ENCODE data around the gene CDC123.
A peak's percentile ranks its signal among the peaks of the same experiment; 100 is the strongest.
"Not testable (repeated sequence)": the region's sequence is repeated elsewhere in the genome, so short reads cannot be mapped to it uniquely, and the experiment has no call there.

Gene CDC123

DNA sequence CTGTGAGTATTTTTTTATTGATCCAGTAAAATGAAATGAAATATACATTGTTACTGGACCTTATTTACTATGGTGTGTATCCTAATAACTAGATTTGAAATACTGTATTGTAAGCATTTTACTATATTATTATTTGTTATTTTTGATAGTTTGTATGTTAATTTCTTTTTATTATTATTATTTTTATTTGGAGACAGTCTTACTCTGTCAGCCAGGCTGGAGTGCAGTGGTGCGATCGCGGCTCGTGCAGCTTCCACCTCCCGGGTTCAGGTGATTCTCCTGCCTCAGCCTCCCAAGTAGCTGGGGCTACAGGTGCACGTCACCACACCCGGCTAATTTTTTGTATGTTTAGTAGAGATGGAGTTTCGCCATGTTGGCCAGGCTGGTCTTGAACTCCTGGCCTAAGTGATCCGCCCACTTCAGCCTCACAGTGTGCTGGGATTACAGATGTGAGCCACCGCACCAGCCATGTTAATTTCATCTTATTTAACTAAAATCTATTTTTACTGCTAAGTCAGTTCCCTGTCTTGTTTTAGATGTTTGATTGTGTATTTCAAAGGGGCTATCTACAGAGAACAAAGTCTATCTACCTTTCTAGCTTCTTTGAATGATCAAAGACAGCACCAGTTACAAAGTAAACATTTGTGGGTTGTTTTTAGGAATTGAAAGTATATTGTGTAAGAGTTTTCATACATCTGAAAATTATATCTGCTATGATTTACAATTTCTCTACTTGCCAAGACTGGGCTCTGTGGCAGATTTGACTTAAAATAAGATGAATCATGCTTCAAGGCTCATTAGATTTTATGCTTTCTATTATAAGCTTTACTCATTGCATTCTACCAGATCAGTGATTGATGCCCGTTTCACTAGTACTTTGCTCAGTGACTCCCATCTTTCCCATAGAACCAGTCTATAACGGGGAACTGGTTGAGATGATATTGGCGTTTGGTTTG, 41.6 kb downstream of the CDC123 start:
- DNase-seq = no peak

DNA sequence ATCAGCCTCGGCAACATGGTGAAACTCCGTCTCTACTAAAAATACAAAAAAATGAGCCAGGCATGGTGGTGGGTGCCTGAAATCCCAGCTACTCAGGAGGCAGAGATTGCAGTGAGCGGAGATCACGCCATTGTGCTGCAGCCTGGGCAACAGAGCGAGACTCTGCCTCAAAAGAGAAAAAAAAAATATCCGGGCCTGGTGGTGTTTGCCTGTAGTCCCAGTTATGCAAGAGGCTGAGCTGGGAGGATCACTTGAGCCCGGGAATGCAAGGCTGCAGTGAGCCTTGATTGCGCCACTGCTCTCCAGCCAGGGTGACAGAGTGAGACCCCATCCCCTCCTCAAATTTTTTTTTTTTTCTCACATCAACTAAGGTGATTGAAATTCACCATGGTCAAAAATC, 42.8 kb downstream of the CDC123 start:
- DNase-seq = no peak

- no peak for DNase-seq
Observed at GRCh38 chr10:12241810-12242529, 46.0 kb downstream of the CDC123 start.

DNA sequence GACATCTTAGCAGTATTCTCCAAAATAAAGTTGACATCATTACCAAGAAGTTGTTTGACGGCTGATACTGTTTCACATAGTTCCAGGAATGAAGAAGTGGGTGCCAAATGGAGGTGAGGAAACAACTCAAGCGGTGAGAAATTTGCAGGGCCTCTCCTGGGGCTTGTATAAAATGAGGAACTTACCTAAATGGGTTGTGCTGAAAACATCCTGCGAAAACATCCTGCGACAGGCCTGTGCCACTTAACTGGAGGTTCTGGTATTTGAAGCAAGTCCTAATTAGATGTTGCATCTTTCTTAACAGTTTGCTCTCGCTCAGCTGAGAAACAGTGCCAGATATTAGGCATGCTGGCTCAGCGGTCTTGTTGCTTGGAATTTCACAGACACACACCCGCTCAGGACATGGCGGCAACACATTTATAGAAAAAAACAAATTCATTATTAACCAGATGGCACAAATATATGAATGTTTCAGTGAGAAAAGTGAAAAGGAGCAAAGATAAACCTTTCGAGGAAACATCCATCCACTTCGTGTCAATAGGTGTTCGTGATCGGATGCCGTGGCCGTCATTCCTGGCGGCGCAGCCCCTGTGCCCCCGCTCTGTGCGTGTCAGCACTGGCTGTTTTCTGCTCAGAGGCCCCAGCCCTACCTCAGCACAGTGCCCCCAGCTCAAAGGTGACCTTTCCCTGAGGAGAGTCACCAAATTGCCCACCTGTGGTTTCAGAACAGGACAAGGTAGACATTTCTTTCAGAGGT, 48.1 kb downstream of the CDC123 start:
- no peak for DNase-seq

GRCh38 chr10:12250181-12250580, 54.2 kb downstream of the CDC123 start:
- DNase-seq = no peak

GRCh38 chr10:12250702-12251101, 54.7 kb downstream of the CDC123 start:
- not testable (repeated sequence) for DNase-seq

- no peak for DNase-seq
Observed at GRCh38 chr10:12251581-12251980, 55.6 kb downstream of the CDC123 start.

- DNase-seq = peak; percentile 17
Observed at GRCh38 chr10:12252882-12253546, 57.0 kb downstream of the CDC123 start.

- DNase-seq = no peak
Observed at GRCh38 chr10:12255048-12255447, 59.1 kb downstream of the CDC123 start.

- no peak for DNase-seq
Observed at GRCh38 chr10:12259988-12260387, 64.0 kb downstream of the CDC123 start.

GRCh38 chr10:12262278-12262981, 66.4 kb downstream of the CDC123 start:
- no peak for DNase-seq

DNA sequence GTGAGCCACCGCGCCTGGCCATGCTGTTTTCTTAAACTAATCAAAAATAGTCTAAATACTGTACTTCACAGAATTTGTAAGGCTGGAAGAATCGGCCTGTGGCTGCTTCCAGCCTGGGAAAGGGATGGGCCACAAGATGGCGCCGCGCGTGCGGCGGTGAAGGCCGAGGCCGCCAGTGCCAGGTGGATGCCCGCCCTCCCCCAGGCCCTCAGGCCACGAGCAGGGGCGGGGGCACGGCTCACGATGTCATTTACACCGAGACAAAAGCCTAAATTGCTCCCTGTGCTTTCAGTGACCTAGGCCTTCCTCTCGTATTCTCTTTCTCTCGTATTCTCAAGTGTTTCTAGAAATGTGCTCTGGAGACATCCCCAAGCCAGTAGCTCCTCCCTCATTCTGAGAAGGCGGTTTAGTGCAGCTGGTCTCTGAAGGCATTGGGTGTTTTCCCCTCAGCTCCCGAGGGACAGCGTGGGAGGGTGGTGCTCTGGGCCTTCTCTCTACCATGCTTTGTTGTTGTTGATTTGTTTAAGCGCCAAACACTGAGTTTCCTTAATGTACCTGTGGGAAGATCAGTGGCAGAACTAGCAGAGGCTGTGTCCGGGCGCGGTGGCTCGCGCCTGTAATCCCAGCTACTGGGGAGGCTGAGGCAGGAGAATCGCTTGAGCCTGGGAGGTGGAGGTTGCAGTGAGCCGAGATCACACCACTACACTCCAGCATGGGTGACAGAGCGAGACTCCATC, 68.4 kb downstream of the CDC123 start:
- peak; percentile 93 for DNase-seq

- no peak for DNase-seq
Observed at GRCh38 chr10:12269056-12269455, 73.1 kb downstream of the CDC123 start.

DNA sequence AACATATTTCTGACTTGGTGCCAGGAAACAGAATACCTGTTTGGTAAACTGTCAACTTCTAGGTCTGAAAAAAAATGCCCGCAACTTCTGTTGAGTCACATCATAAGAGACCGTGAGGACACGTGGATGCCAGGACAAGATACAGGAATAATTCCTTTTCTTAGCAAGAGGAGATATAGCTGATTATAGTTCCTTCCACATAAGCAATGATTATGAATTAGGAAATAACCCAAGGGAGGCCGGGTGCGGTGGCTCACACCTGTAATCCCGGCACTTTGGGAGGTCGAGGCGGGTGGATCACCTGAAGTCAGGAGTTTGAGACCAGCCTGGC, 75.2 kb downstream of the CDC123 start:
- DNase-seq = no peak

DNA sequence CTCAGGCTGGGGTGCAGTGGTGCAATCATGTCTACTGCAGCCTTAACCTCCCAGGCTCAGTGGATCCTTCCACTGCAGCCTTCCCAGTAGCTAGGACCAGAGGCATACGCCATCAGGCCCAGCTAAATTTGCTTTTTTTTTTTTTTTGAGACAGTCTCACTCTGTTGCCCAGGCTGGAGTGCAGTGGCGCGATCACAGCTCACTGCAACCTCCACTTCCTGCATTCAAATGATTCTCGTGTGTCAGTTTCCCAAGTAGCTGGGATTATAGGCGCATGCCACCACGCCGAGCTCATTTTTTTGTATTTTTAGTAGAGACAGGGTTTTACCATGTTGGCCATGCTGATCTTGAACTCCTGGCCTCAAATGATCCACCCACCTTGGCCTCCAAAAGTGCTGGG, 81.9 kb downstream of the CDC123 start:
- not testable (repeated sequence) for DNase-seq

- DNase-seq = no peak
Observed at GRCh38 chr10:12279281-12279680, 83.3 kb downstream of the CDC123 start.

- no peak for DNase-seq
Observed at GRCh38 chr10:12287772-12288171, 91.8 kb downstream of the CDC123 start.

DNA sequence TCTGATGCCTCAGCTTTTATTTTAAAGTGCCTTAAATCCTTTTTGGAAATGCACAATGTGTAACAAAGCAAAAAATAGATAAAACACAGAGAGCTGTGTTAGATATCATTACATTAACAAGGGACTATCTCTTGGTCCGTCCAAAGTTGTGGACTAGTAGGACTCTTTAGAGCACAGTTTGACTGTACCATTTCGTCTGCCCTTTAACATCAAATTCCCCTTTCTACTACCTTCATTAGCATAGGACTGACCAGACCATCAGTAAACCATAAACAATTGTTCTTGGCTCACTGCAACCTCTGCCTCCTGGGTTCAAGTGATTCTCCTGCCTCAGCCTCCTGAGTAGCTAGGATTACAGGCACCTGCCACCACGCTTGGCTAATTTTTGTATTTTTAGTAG, 101.8 kb downstream of the CDC123 start:
- not testable (repeated sequence) for DNase-seq

GRCh38 chr10:12299222-12299965, 103.4 kb downstream of the CDC123 start:
- no peak for DNase-seq

Measured in OCI-M1 (cell line).